Mesenchymal stem cell (in vitro differentiated cells and primary cell): ENCODE measurements around the gene ZNF598.

Experiments
- DNase-seq: peaks from one replicate; pipeline ENCODE4 v3.0.0-alpha.2; 2013
- H2AFZ ChIP-seq: one replicate; pipeline ENCODE4 v1.6.1; 2013; ENCODE audit warnings: low read depth, mild to moderate bottlenecking, control low read depth, inconsistent platforms, low read length, moderate library complexity
- H2AK5ac ChIP-seq: 2 replicates; pipeline ENCODE4 v1.6.1; 2013; ENCODE audit warnings: low read length, moderate library complexity, mild to moderate bottlenecking, inconsistent platforms; ENCODE audit not compliant: severe bottlenecking
- H2BK120ac ChIP-seq: one replicate; pipeline ENCODE4 v1.6.1; 2013; ENCODE audit warnings: low read depth, mild to moderate bottlenecking, inconsistent platforms, low read length, moderate library complexity
- H2BK12ac ChIP-seq, 2 experiments: one replicate each; pipeline ENCODE4 v1.6.1; 2013; ENCODE audit warnings: inconsistent platforms in 2 of 2, low read length in 2 of 2, mild to moderate bottlenecking in 2 of 2, moderate library complexity in 2 of 2, control low read depth in 1 of 2
- H2BK15ac ChIP-seq: one replicate; pipeline ENCODE4 v1.6.1; 2013; ENCODE audit warnings: mild to moderate bottlenecking, low read depth, inconsistent platforms; ENCODE audit not compliant: poor library complexity, severe bottlenecking
- H2BK5ac ChIP-seq: 2 replicates; pipeline ENCODE4 v1.6.1; 2013; ENCODE audit warnings: low read depth, mild to moderate bottlenecking, low read length, control low read depth, inconsistent platforms; ENCODE audit not compliant: poor library complexity, severe bottlenecking
- H3K14ac ChIP-seq, 2 experiments: one replicate each; pipeline ENCODE4 v1.6.1; 2013; ENCODE audit warnings: inconsistent platforms in 2 of 2, low read length in 2 of 2, control low read depth in 1 of 2, mild to moderate bottlenecking in 1 of 2, moderate library complexity in 1 of 2
- H3K18ac ChIP-seq, 2 experiments: one replicate each; pipeline ENCODE4 v1.6.1; 2013; ENCODE audit warnings: inconsistent platforms in 2 of 2, low read length in 2 of 2, control low read depth in 1 of 2, low read depth in 1 of 2, mild to moderate bottlenecking in 1 of 2
- H3K23ac ChIP-seq, 2 experiments: one replicate each; pipeline ENCODE4 v1.6.1; 2013; ENCODE audit warnings: inconsistent platforms in 2 of 2, low read length in 2 of 2, mild to moderate bottlenecking in 2 of 2, moderate library complexity in 2 of 2, control low read depth in 1 of 2
- H3K27ac ChIP-seq: 2 replicates; pipeline ENCODE4 v1.5.1; 2013; ENCODE audit warnings: mild to moderate bottlenecking, moderate library complexity, low read length, control low read depth, inconsistent platforms; ENCODE audit not compliant: poor library complexity, severe bottlenecking
- H3K27me3 ChIP-seq, 2 experiments: 2 replicates each; pipeline versions ENCODE4 v1.6.1 to v1.7.0; 2013; ENCODE audit warnings: low read length in 2 of 2, mild to moderate bottlenecking in 2 of 2, moderate library complexity in 2 of 2, control low read depth in 1 of 2, inconsistent platforms in 1 of 2; ENCODE audit not compliant: control insufficient read depth in 1 of 2, insufficient read depth in 1 of 2
- H3K36me3 ChIP-seq, 2 experiments: 2 replicates each; pipeline versions ENCODE4 v1.6.1 to v1.7.0; 2013; ENCODE audit warnings: low read length in 2 of 2, control low read depth in 1 of 2, inconsistent platforms in 1 of 2, low read depth in 1 of 2, mild to moderate bottlenecking in 1 of 2; ENCODE audit not compliant: insufficient read depth in 2 of 2, control insufficient read depth in 1 of 2
- H3K4ac ChIP-seq, 2 experiments: one replicate each; pipeline ENCODE4 v1.6.1; 2013; ENCODE audit warnings: inconsistent platforms in 2 of 2, low read length in 2 of 2, mild to moderate bottlenecking in 2 of 2, moderate library complexity in 2 of 2, control low read depth in 1 of 2, low read depth in 1 of 2
- H3K4me1 ChIP-seq: 2 replicates; pipeline ENCODE4 v1.6.1; 2013; ENCODE audit warnings: low read depth, low read length, control low read depth; ENCODE audit not compliant: control insufficient read depth, insufficient read depth
- H3K4me2 ChIP-seq: 2 replicates; pipeline ENCODE4 v1.6.1; 2013; ENCODE audit warnings: low read length, mild to moderate bottlenecking, inconsistent platforms; ENCODE audit not compliant: poor library complexity, severe bottlenecking
- H3K4me3 ChIP-seq, 2 experiments: 2 replicates each; pipeline versions ENCODE4 v1.5.1 to v1.7.0; 2013; ENCODE audit warnings: low read length in 2 of 2, mild to moderate bottlenecking in 2 of 2, control low read depth in 1 of 2, low read depth in 1 of 2; ENCODE audit not compliant: insufficient read depth in 1 of 2
- H3K79me1 ChIP-seq: replicated peaks from 2 replicates; pipeline ENCODE4 v1.6.1; 2013; ENCODE audit warnings: mild to moderate bottlenecking, control low read depth, low read length, inconsistent platforms; ENCODE audit not compliant: poor library complexity, severe bottlenecking
- H3K9ac ChIP-seq: 2 replicates; pipeline ENCODE4 v1.7.0; 2013; ENCODE audit warnings: mild to moderate bottlenecking, low read length, moderate library complexity
- H3K9me3 ChIP-seq: 2 replicates; pipeline ENCODE4 v1.7.0; 2013; ENCODE audit warnings: mild to moderate bottlenecking, low read length; ENCODE audit not compliant: control insufficient read depth
- H4K8ac ChIP-seq: one replicate; pipeline ENCODE4 v1.6.1; 2013; ENCODE audit warnings: inconsistent platforms, mild to moderate bottlenecking, low read length, moderate library complexity
- H4K91ac ChIP-seq: one replicate; pipeline ENCODE4 v1.6.1; 2013; ENCODE audit warnings: mild to moderate bottlenecking, low read length, inconsistent platforms
- WGBS: methylation state at CpG from one replicate; pipeline ENCODE4 v1.1.7; 2013; ENCODE audit warnings: mixed read lengths; 5-methylcytosine and 5-hydroxymethylcytosine counted together

The ZNF598 gene

GRCh38 chr16:1982991-1983543, 26.6 kb downstream of the ZNF598 start:
- Histone ChIP-seq H3K4ac (no peak overlapping the region), H2AFZ (peak overlapping the region; percentile 90), H3K4me3 (peak overlapping the region; percentile 81 to 88), H2BK12ac (no peak overlapping the region), H2AK5ac (no peak overlapping the region), H3K4me1 (peaks cover 35% of the 10 kb centered on the region), H2BK5ac (no peak overlapping the region), H3K36me3 (peaks cover 25 to 47% of the 10 kb centered on the region in 2 experiments), H3K27me3 (peaks cover 35 to 41% of the 10 kb centered on the region in 2 experiments), H2BK120ac (no peak overlapping the region), H3K4me2 (peak overlapping the region; percentile 97), H3K14ac (no peak overlapping the region), H3K27ac (no peak overlapping the region), H4K91ac (no peak overlapping the region), H2BK15ac (no peak overlapping the region), H3K9ac (peak overlapping the region; percentile 81), H3K18ac (peak overlapping the region in 1 of 2 experiments; percentile 88), H3K9me3 (no peaks in the 10 kb centered on the region), H4K8ac (no peak overlapping the region), H3K79me1 (peaks cover 20% of the 10 kb centered on the region), H3K23ac (peak overlapping the region in 1 of 2 experiments; percentile 91)
- 43% methylated on average over 19 of the region's 19 CpGs for WGBS
- DNase-seq: no peak

DNA sequence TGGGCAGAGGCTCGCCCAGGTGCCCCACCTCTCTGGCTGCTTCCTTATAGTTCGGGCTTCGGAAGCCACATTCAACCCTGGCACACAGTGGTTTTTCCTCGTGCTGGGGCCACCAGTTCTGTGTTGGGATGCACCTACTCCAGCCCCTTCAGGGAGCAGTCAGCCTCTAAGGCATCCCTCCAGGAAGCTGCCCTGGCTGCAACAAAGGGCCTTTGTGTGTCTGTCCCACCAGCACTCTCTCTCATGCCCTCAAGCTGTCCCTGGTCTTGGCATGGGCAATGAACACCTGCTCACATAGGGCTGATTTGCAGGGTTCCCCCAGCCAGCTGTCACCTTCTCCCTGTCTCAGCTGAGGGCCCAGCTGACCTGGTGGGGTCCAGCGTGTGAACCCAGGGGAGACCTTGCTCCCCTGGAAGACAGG, 27.6 kb downstream of the ZNF598 start:
- Histone ChIP-seq H3K9me3 (no peaks in the 10 kb centered on the region), H3K27ac (no peak overlapping the region), H3K4ac (no peak overlapping the region), H2BK15ac (no peak overlapping the region), H2BK12ac (no peak overlapping the region), H3K27me3 (peaks cover 35 to 41% of the 10 kb centered on the region in 2 experiments), H4K8ac (no peak overlapping the region), H3K18ac (no peak overlapping the region), H3K14ac (no peak overlapping the region), H3K36me3 (peaks cover 31 to 51% of the 10 kb centered on the region in 2 experiments), H3K4me3 (no peak overlapping the region), H3K9ac (no peak overlapping the region), H3K23ac (no peak overlapping the region), H2AFZ (no peak overlapping the region), H3K79me1 (peaks cover 17% of the 10 kb centered on the region), H4K91ac (no peak overlapping the region), H3K4me2 (no peak overlapping the region), H2BK5ac (no peak overlapping the region), H2AK5ac (no peak overlapping the region), H3K4me1 (peaks cover 35% of the 10 kb centered on the region), H2BK120ac (no peak overlapping the region)
- no peak for DNase-seq
- 63% methylated on average over 5 of the region's 5 CpGs for WGBS

DNA sequence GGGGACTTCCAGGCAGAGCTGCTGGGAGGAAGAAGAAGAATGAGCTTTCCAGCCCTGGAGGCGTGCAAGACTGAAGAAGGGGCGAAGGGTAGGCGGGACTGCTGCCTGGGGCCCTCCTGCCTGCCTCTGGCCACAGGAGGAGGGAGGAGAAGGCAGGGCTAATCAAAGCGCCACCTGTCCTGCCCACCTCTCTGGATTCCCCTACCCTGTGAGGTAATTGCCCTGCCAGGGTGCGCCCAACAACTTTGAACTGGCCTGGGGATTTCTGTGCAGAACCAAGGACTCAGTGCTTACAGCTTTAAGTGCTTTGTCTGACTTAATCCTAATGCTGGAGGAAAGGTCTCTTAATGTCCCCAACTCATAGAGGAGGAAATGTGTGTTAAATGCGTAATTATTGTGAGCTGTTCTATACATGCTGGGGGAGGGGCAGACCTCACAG, 28.2 kb downstream of the ZNF598 start, which contains the start of gene NOXO1:
NOXO1 (minus strand) TSS at position 72 of the 439 bp plus-strand sequence. CDS start 290 bp downstream, outside the sequence.
- DNase-seq: no peak
- H3K4ac ChIP-seq: no peak within 1 kb of the TSS

GRCh38 chr16:1980770-1981087, 28.9 kb downstream of the ZNF598 start:
- H3K4ac ChIP-seq: no peak overlapping the region
- no peak overlapping the region for H2BK5ac ChIP-seq
- peak overlapping the region in 1 of 2 experiments; percentile 4 for H3K4me3 ChIP-seq
- H3K79me1 ChIP-seq: peaks cover 7% of the 10 kb centered on the region
- no peak overlapping the region for H3K4me2 ChIP-seq
- H2AFZ ChIP-seq: no peak overlapping the region
- no peak overlapping the region for H2AK5ac ChIP-seq
- H3K9me3 ChIP-seq: no peaks in the 10 kb centered on the region
- no peak overlapping the region for H2BK12ac ChIP-seq
- 69% methylated on average over 16 of the region's 16 CpGs for WGBS
- H4K8ac ChIP-seq: no peak overlapping the region
- no peak overlapping the region for H3K14ac ChIP-seq
- no peak for DNase-seq
- H3K9ac ChIP-seq: no peak overlapping the region
- H3K23ac ChIP-seq: no peak overlapping the region
- no peak overlapping the region for H2BK15ac ChIP-seq
- H3K27ac ChIP-seq: no peak overlapping the region
- H3K27me3 ChIP-seq: peaks cover 35 to 41% of the 10 kb centered on the region in 2 experiments
- H4K91ac ChIP-seq: no peak overlapping the region
- peaks cover 33% of the 10 kb centered on the region for H3K4me1 ChIP-seq
- peaks cover 32 to 51% of the 10 kb centered on the region in 2 experiments for H3K36me3 ChIP-seq
- H2BK120ac ChIP-seq: no peak overlapping the region
- no peak overlapping the region for H3K18ac ChIP-seq

More for the DNA sequence above, 28.2 kb downstream of the ZNF598 start, which contains the start of gene NOXO1:
- no peaks in the 10 kb centered on the region for H3K9me3 ChIP-seq
- no peak within 1 kb of the TSS for H2BK15ac ChIP-seq
- peaks cover 14% of the 10 kb centered on the region for H3K79me1 ChIP-seq
- no peak within 1 kb of the TSS for H2BK5ac ChIP-seq
- H3K4me3 ChIP-seq: peak within 1 kb of the TSS in 1 of 2 experiments; percentile 4
- no peak within 1 kb of the TSS for H3K4me2 ChIP-seq
- no peak within 1 kb of the TSS for H2BK12ac ChIP-seq
- H3K14ac ChIP-seq: no peak within 1 kb of the TSS
- no peak within 1 kb of the TSS for H2AK5ac ChIP-seq
- WGBS: 43% methylated on average over 6 of the region's 6 CpGs
- H4K91ac ChIP-seq: no peak within 1 kb of the TSS
- no peak within 1 kb of the TSS for H3K27ac ChIP-seq
- no peak within 1 kb of the TSS for H3K18ac ChIP-seq
- H2BK120ac ChIP-seq: no peak within 1 kb of the TSS
- peaks cover 35% of the 10 kb centered on the region for H3K4me1 ChIP-seq
- peaks cover 32 to 51% of the 10 kb centered on the region in 2 experiments for H3K36me3 ChIP-seq
- no peak within 1 kb of the TSS for H3K23ac ChIP-seq
- H3K27me3 ChIP-seq: peaks cover 35 to 41% of the 10 kb centered on the region in 2 experiments
- no peak within 1 kb of the TSS for H3K9ac ChIP-seq
- no peak within 1 kb of the TSS for H4K8ac ChIP-seq
- H2AFZ ChIP-seq: no peak within 1 kb of the TSS
